ENCODE data around the gene RASGEF1B.
"Not testable (repeated sequence)": the region's sequence is repeated elsewhere in the genome, so short reads cannot be mapped to it uniquely, and the experiment has no call there.

DNA sequence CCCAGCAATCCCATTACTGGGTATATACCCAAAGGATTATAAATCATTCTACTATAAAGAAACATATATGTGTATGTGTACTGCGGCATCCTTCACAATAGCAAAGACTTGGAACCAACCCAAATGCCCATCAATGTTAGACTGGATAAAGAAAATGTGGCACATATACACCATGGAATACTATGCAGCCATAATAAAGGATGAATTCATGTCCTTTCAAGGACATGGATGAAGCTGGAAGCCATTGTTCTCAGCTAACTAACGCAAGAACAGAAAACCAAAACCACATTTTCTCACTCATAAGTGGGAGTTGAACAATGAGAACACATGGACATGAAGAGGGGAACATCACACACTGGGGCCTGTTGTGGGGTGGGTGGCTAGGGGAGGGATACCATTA lies 7.9 kb upstream of the RASGEF1B start:
- TF ChIP-seq, protein P1, sequence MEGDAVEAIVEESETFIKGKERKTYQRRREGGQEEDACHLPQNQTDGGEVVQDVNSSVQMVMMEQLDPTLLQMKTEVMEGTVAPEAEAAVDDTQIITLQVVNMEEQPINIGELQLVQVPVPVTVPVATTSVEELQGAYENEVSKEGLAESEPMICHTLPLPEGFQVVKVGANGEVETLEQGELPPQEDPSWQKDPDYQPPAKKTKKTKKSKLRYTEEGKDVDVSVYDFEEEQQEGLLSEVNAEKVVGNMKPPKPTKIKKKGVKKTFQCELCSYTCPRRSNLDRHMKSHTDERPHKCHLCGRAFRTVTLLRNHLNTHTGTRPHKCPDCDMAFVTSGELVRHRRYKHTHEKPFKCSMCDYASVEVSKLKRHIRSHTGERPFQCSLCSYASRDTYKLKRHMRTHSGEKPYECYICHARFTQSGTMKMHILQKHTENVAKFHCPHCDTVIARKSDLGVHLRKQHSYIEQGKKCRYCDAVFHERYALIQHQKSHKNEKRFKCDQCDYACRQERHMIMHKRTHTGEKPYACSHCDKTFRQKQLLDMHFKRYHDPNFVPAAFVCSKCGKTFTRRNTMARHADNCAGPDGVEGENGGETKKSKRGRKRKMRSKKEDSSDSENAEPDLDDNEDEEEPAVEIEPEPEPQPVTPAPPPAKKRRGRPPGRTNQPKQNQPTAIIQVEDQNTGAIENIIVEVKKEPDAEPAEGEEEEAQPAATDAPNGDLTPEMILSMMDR (IDR thresholded peaks at IDR 0.05): not testable (repeated sequence)
- TF ChIP-seq POLR2A (IDR thresholded peaks at IDR 0.05): not testable (repeated sequence)

Measured in body of pancreas (tissue), 4 donors.